HEK293 (cell line): ENCODE measurements around the gene NFYB.

Experiments used
- CTCF ChIA-PET: fragments of 350-600 bp; formaldehyde crosslinking; extraction: SDS; loops from one replicate; lab custom pipeline; 2021; ENCODE audit warnings: antibody characterized with exemption; lab: Yijun Ruan, JAX
- POLR2A ChIA-PET: fragments of 300-600 bp; formaldehyde crosslinking; extraction: SDS; loops from one replicate; lab custom pipeline; 2020; ENCODE audit warnings: antibody characterized with exemption, inconsistent platforms; lab: Yijun Ruan, JAX
- H3K27ac ChIP-seq: fragments of 200-500 bp; sonication (Bioruptor generic); 2 replicates; pipeline ENCODE4 v1.5.1; 2014; ENCODE audit warnings: low read depth, low read length, control low read depth, inconsistent platforms; ENCODE audit errors: extremely low read depth
- H3K36me3 ChIP-seq, 2 experiments: fragments of 200-500 bp in 1 of 2; sonication (Bioruptor generic) in 1 of 2; 1 replicate in 1 of 2; 2 replicates in 1 of 2; pipeline ENCODE4 v1.5.1; 2014 to 2017; ENCODE audit warnings: inconsistent platforms in 2 of 2, low read length in 2 of 2; ENCODE audit not compliant: control insufficient read depth in 2 of 2, insufficient read depth in 1 of 2
- H3K4me1 ChIP-seq: fragments of 200-500 bp; sonication (Bioruptor generic); 2 replicates; pipeline ENCODE4 v1.5.1; 2014; ENCODE audit warnings: mild to moderate bottlenecking, low read length, inconsistent platforms; ENCODE audit not compliant: control insufficient read depth, insufficient read depth
- H3K4me3 ChIP-seq: 2 replicates; pipeline ENCODE4 v1.5.1; 2011; ENCODE audit warnings: low read depth, mild to moderate bottlenecking, control low read depth, low read length, moderate library complexity
- H3K9me3 ChIP-seq: fragments of 200-500 bp; sonication (Bioruptor generic); 2 replicates; pipeline ENCODE4 v1.5.1; 2014; ENCODE audit warnings: low read depth, low read length, inconsistent platforms; ENCODE audit not compliant: control insufficient read depth, insufficient read depth
- CTCF ChIP-seq: fragments of 450-650 bp; formaldehyde crosslinking; IDR thresholded peaks from 2 replicates; pipeline ENCODE4 v1.5.1; 2016; ENCODE audit warnings: missing biosample characterization, missing genetic modification characterization
- ELK4 ChIP-seq: IDR thresholded peaks from 2 replicates; pipeline ENCODE4 v1.6.1; 2011; ENCODE audit warnings: mild to moderate bottlenecking, low read depth, low read length, borderline replicate concordance
- GLIS2 ChIP-seq: fragments of 450-650 bp; formaldehyde crosslinking; IDR thresholded peaks from 2 replicates; pipeline ENCODE4 v1.5.1; 2016; ENCODE audit warnings: missing biosample characterization, missing genetic modification characterization
- PRDM6 ChIP-seq: fragments of 450-650 bp; formaldehyde crosslinking; IDR thresholded peaks from 2 replicates; pipeline ENCODE4 v1.5.1; 2017; ENCODE audit warnings: missing biosample characterization, missing genetic modification characterization
- SALL2 ChIP-seq: fragments of 450-650 bp; formaldehyde crosslinking; IDR thresholded peaks from 2 replicates; pipeline ENCODE4 v1.5.0; 2017; ENCODE audit warnings: missing biosample characterization, mild to moderate bottlenecking, missing genetic modification characterization, borderline replicate concordance
- ZBTB10 ChIP-seq: fragments of 450-650 bp; formaldehyde crosslinking; IDR thresholded peaks from 2 replicates; pipeline ENCODE4 v1.5.1; 2016; ENCODE audit warnings: missing biosample characterization, missing genetic modification characterization
- ZBTB17 ChIP-seq: fragments of 450-650 bp; formaldehyde crosslinking; IDR thresholded peaks from 2 replicates; pipeline ENCODE4 v1.5.1; 2016; ENCODE audit warnings: missing biosample characterization, missing genetic modification characterization
- ZFP37 ChIP-seq: fragments of 450-650 bp; formaldehyde crosslinking; IDR thresholded peaks from 2 replicates; pipeline ENCODE4 v1.5.1; 2016; ENCODE audit warnings: missing biosample characterization, missing genetic modification characterization
- ZNF146 ChIP-seq: fragments of 450-650 bp; formaldehyde crosslinking; IDR thresholded peaks from 2 replicates; pipeline ENCODE4 v1.5.1; 2016; ENCODE audit warnings: missing biosample characterization, missing genetic modification characterization
- ZNF2 ChIP-seq: fragments of 450-650 bp; formaldehyde crosslinking; IDR thresholded peaks from 2 replicates; pipeline ENCODE4 v1.5.1; 2016; ENCODE audit warnings: missing biosample characterization, missing genetic modification characterization
- ZNF221 ChIP-seq: fragments of 450-650 bp; formaldehyde crosslinking; IDR thresholded peaks from 2 replicates; pipeline ENCODE4 v1.5.1; 2017; ENCODE audit warnings: missing biosample characterization, missing genetic modification characterization, borderline replicate concordance
- ZNF223 ChIP-seq: fragments of 450-650 bp; formaldehyde crosslinking; IDR thresholded peaks from 2 replicates; pipeline ENCODE4 v1.5.1; 2016; ENCODE audit warnings: missing biosample characterization, missing genetic modification characterization
- ZNF26 ChIP-seq: fragments of 450-650 bp; formaldehyde crosslinking; IDR thresholded peaks from 2 replicates; pipeline ENCODE4 v1.5.1; 2016; ENCODE audit warnings: missing biosample characterization, missing genetic modification characterization
- ZNF350 ChIP-seq: fragments of 450-650 bp; formaldehyde crosslinking; IDR thresholded peaks from 2 replicates; pipeline ENCODE4 v1.5.0; 2017; ENCODE audit warnings: missing biosample characterization, mild to moderate bottlenecking, missing genetic modification characterization
- ZNF48 ChIP-seq: fragments of 450-650 bp; formaldehyde crosslinking; IDR thresholded peaks from 2 replicates; pipeline ENCODE4 v1.5.1; 2016; ENCODE audit warnings: missing biosample characterization, missing genetic modification characterization
- ZNF510 ChIP-seq: fragments of 450-650 bp; formaldehyde crosslinking; IDR thresholded peaks from 2 replicates; pipeline ENCODE4 v1.5.1; 2018; ENCODE audit warnings: mild to moderate bottlenecking, missing genetic modification characterization, missing biosample characterization; ENCODE audit not compliant: insufficient replicate concordance
- ZNF654 ChIP-seq: fragments of 450-650 bp; formaldehyde crosslinking; IDR thresholded peaks from 2 replicates; pipeline ENCODE4 v1.5.1; 2016; ENCODE audit warnings: low read depth, missing biosample characterization, missing genetic modification characterization
- ZNF660 ChIP-seq: fragments of 450-650 bp; IDR thresholded peaks from 2 replicates; pipeline ENCODE4 v1.5.1; 2018; ENCODE audit warnings: missing biosample characterization, mild to moderate bottlenecking, missing genetic modification characterization
- ZNF670 ChIP-seq: fragments of 450-650 bp; formaldehyde crosslinking; IDR thresholded peaks from 2 replicates; pipeline ENCODE4 v1.5.1; 2016; ENCODE audit warnings: missing biosample characterization, missing genetic modification characterization, low read depth
- ZNF785 ChIP-seq: fragments of 450-650 bp; formaldehyde crosslinking; IDR thresholded peaks from 2 replicates; pipeline ENCODE4 v1.5.1; 2016; ENCODE audit warnings: missing biosample characterization, missing genetic modification characterization
- ZNF791 ChIP-seq: fragments of 450-650 bp; formaldehyde crosslinking; IDR thresholded peaks from 2 replicates; pipeline ENCODE4 v1.5.1; 2016; ENCODE audit warnings: missing biosample characterization, missing genetic modification characterization
- ZNF843 ChIP-seq: fragments of 450-650 bp; formaldehyde crosslinking; IDR thresholded peaks from 2 replicates; pipeline ENCODE4 v1.5.1; 2016; ENCODE audit warnings: missing biosample characterization, missing genetic modification characterization
- ZSCAN23 ChIP-seq: fragments of 450-650 bp; formaldehyde crosslinking; IDR thresholded peaks from 2 replicates; pipeline ENCODE4 v1.5.1; 2016; ENCODE audit warnings: missing biosample characterization, missing genetic modification characterization

NFYB gene

GRCh38 chr12:104109446-104110271 lies 28.4 kb downstream of the NFYB start:
- peaks cover 3 to 12% of the 10 kb centered on the region in 2 experiments for H3K36me3 ChIP-seq
- ChIA-PET POLR2A (interaction anchor here (1.1 to 1.6 kb wide), 3 partner anchors 29 to 180 kb away, joined by 3 to 12 read pairs (median 4); partner anchors contain the start of genes NFYB and TDG), CTCF (interaction anchor here (0.5 to 4.3 kb wide), 38 partner anchors 10 to 1027 kb away, joined by 3 to 42 read pairs (median 4); partner anchors contain the start of genes GLT8D2, HCFC2 and NFYB)
- no peak overlapping the region for H3K4me3 ChIP-seq
- no peaks in the 10 kb centered on the region for H3K4me1 ChIP-seq
- TF ChIP-seq ZNF791 (tag by site-specific recombination) (no peak), ZFP37 (no peak), ZNF223 (no peak), ZBTB10 (no peak), ZNF670 (tag by site-specific recombination) (no peak), ZNF221 (no peak), ZSCAN23 (tag by site-specific recombination) (no peak), ZNF48 (tag by site-specific recombination) (no peak), ZNF785 (tag by site-specific recombination) (no peak), ZNF26 (tag by site-specific recombination) (no peak)
- no peak overlapping the region for H3K27ac ChIP-seq
- no peaks in the 10 kb centered on the region for H3K9me3 ChIP-seq

GRCh38 chr12:104108755-104109445 lies 29.1 kb downstream of the NFYB start:
- Histone ChIP-seq H3K4me3 (no peak overlapping the region), H3K9me3 (no peaks in the 10 kb centered on the region), H3K27ac (no peak overlapping the region), H3K4me1 (no peaks in the 10 kb centered on the region), H3K36me3 (peaks cover 0 to 9% of the 10 kb centered on the region in 2 experiments; a peak in 2 of 3 replicates)
- ChIA-PET CTCF (interaction anchor here (0.5 to 4.3 kb wide), 41 partner anchors 8 to 1027 kb away, joined by 3 to 42 read pairs (median 4); partner anchors contain the start of genes GLT8D2, HCFC2 and NFYB), POLR2A (interaction anchor here (1.1 to 1.6 kb wide), 3 partner anchors 29 to 179 kb away, joined by 3 to 12 read pairs (median 4); partner anchors contain the start of genes NFYB and TDG)
- TF ChIP-seq ZBTB17 (peak; percentile 43; the same call in 1 of the 2 replicates), ZNF660 (tag by site-specific recombination) (peak; percentile 85), CTCF (peak; percentile 51), ZNF146 (tag by site-specific recombination) (no peak), ELK4 (no peak), ZNF510 (no peak), GLIS2 (tag by site-specific recombination) (no peak), ZNF843 (tag by site-specific recombination) (no peak), ZNF654 (tag by site-specific recombination) (peak; percentile 79), PRDM6 (tag by site-specific recombination) (no peak), SALL2 (tag by site-specific recombination) (no peak), ZNF2 (tag by site-specific recombination) (0 out of 2 replicates have a peak, but pooled peaks have one; percentile 50), ZNF350 (no peak)
